Tibial artery (tissue), 4 donors: ENCODE results near the gene FAM110A.
A peak's percentile ranks its signal among the peaks of the same experiment; 100 is the strongest.

Experiments
- DNase-seq, 2 donors: peaks; one replicate each; pipeline ENCODE4 v3.0.0-alpha.2; 2019
- H3K27ac ChIP-seq, 2 donors: fragments of 200-600 bp; sonication (generic) in 1 of 2; 1 replicate in 1 of 2; 2 replicates in 1 of 2; pipeline ENCODE4 v1.5.1; 2018 to 2019; ENCODE audit warnings: mild to moderate bottlenecking in 1 of 2
- H3K27me3 ChIP-seq, 2 donors: fragments of 200-600 bp; sonication (generic) in 1 of 2; one replicate each; pipeline versions ENCODE4 v1.5.1 to v1.6.0; 2016 to 2019
- H3K36me3 ChIP-seq, 3 donors: fragments of 200-600 bp; sonication (generic) in 2 of 3; one replicate each; pipeline ENCODE4 v1.5.1; 2016 to 2019; ENCODE audit warnings: mild to moderate bottlenecking in 2 of 3
- H3K4me1 ChIP-seq, 4 donors: fragments of 200-600 bp; sonication (generic) in 2 of 4; 1 replicate in 3 of 4; 2 replicates in 1 of 4; pipeline ENCODE4 v1.5.1; 2016 to 2019
- H3K4me3 ChIP-seq, 2 donors: fragments of 200-600 bp; sonication (generic) in 1 of 2; 1 replicate in 1 of 2; 2 replicates in 1 of 2; pipeline ENCODE4 v1.5.1; 2018 to 2019; ENCODE audit warnings: mild to moderate bottlenecking in 2 of 2
- H3K9me3 ChIP-seq, 3 donors: fragments of 200-600 bp; sonication (generic) in 1 of 3; one replicate each; pipeline ENCODE4 v1.5.1; 2016 to 2019
- intact Hi-C: fragments of 100-400 bp; cut with DNase I; formaldehyde crosslinking; loops from one replicate; pipeline ENCODE4 v1.15.0; 2023; ENCODE audit warnings: low total_unique reads
- TF ChIP-seq, protein P1 (sequence below), 2 experiments: fragments of 200-600 bp in 1 of 2; fragments of 450-650 bp in 1 of 2; IDR thresholded peaks; one replicate each; pipeline ENCODE4 v1.5.1; 2017 to 2019; ENCODE audit warnings: antibody characterized with exemption in 2 of 2, mild to moderate bottlenecking in 1 of 2, moderate library complexity in 1 of 2

FAM110A gene

DNA sequence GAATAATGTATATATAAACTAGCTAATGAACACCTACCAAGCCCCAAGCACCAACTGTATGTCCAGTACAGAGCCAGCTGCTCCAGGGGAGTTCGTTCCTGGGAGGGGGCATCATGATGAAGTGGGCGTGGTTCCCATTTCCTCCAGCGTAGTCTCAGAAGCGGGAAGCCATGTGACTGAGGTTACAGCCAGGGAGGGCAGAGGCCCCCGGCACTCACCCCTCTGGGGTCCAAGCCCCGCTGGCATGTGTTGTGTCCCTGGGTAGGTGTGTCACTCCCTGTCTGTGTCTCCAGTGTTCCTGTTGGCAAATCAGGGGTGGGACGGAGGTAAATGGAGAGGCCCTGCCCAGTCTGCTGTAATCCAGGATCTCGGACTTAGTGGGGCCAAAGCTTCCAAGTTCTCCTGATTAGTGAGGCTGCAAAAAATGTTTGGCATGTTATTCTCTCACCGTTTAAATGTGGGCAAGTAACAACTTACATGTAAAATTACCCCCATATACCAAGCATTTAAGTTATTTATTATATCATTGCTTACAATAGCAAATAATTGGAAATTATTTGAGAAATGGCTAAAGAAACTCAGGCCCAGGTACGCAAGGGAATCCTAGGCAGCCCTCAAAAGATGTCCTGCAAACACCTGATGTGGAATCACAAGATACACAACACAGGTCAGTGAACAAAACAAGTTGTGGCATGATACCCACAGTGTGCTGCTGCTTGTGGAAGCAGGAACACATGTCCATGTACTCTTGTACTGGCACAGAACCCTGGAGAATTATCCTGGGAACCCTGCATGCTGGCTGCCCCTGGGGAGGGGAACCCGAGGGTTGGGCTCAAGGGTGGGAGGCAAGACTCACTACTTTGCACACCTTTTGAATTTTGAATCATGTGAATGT is 22.2 kb downstream of the FAM110A start:
- TF ChIP-seq, protein P1, sequence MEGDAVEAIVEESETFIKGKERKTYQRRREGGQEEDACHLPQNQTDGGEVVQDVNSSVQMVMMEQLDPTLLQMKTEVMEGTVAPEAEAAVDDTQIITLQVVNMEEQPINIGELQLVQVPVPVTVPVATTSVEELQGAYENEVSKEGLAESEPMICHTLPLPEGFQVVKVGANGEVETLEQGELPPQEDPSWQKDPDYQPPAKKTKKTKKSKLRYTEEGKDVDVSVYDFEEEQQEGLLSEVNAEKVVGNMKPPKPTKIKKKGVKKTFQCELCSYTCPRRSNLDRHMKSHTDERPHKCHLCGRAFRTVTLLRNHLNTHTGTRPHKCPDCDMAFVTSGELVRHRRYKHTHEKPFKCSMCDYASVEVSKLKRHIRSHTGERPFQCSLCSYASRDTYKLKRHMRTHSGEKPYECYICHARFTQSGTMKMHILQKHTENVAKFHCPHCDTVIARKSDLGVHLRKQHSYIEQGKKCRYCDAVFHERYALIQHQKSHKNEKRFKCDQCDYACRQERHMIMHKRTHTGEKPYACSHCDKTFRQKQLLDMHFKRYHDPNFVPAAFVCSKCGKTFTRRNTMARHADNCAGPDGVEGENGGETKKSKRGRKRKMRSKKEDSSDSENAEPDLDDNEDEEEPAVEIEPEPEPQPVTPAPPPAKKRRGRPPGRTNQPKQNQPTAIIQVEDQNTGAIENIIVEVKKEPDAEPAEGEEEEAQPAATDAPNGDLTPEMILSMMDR (IDR thresholded peaks at IDR 0.05) = no peak
- Histone ChIP-seq H3K9me3 (no peaks in the 10 kb centered on the region), H3K27me3 (no peaks in the 10 kb centered on the region), H3K4me1 (peaks cover 0 to 17% (median 6%) of the 10 kb centered on the region in 4 donors), H3K36me3 (no peaks in the 10 kb centered on the region), H3K27ac (peak overlapping the region in 1 of 2 donors; percentile 8), H3K4me3 (no peak overlapping the region)
- DNase-seq = no peak
- intact Hi-C loops = no loop called here

DNA sequence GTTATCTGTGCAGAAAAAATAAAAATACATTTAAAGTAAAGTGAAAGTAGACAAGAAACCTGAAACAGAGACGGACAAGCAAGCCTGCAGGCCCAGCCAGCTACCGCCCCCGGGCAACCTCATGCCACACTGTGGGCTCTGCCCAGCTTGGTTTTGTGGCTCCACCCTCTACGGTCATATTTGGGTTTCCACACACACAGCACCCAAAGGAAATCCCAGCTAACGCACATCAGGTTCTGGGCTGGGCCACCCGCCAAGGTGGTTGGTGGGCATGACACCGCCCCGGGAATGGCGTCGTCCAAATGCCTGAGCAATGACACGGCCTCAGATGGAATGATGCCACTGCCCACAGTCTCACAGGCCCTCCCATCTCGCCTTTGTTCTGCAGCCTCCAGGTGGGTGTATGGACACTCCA is 22.9 kb downstream of the FAM110A start:
- intact Hi-C loops = no loop called here
- Histone ChIP-seq H3K27me3 (no peaks in the 10 kb centered on the region), H3K4me1 (peaks cover 0 to 17% (median 6%) of the 10 kb centered on the region in 4 donors), H3K36me3 (no peaks in the 10 kb centered on the region), H3K27ac (peak overlapping the region in 1 of 2 donors; percentile 8), H3K9me3 (no peaks in the 10 kb centered on the region), H3K4me3 (no peak overlapping the region)
- DNase-seq = no peak
- TF ChIP-seq, protein P1 (IDR thresholded peaks at IDR 0.05) = no peak

DNA sequence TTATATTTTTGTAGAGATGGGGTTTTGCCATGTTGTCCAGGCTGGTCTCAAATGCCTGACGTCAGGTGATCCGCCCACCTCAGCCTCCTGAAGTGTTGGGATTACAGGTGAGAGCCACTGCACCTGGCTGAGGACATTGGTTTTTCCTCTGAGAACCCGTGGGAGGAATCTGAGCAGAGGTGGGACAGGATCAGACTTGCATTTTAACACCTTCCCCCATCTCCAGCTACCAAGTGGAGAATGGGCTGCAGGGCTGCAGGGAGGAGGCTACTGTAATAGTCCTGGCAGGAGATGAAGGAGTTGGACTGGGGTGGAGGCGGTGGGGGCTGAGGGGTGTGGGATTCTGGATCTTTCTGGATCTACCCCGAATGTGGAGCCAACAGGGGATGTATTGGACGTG is 24.5 kb downstream of the FAM110A start:
- H3K27ac ChIP-seq = no peak overlapping the region
- peaks cover 0 to 17% (median 6%) of the 10 kb centered on the region in 4 donors for H3K4me1 ChIP-seq
- no peaks in the 10 kb centered on the region for H3K9me3 ChIP-seq
- H3K36me3 ChIP-seq = no peaks in the 10 kb centered on the region
- DNase-seq = no peak
- intact Hi-C loops = no loop called here
- H3K27me3 ChIP-seq = no peaks in the 10 kb centered on the region
- no peak overlapping the region for H3K4me3 ChIP-seq
- TF ChIP-seq, protein P1 (IDR thresholded peaks at IDR 0.05) = no peak

DNA sequence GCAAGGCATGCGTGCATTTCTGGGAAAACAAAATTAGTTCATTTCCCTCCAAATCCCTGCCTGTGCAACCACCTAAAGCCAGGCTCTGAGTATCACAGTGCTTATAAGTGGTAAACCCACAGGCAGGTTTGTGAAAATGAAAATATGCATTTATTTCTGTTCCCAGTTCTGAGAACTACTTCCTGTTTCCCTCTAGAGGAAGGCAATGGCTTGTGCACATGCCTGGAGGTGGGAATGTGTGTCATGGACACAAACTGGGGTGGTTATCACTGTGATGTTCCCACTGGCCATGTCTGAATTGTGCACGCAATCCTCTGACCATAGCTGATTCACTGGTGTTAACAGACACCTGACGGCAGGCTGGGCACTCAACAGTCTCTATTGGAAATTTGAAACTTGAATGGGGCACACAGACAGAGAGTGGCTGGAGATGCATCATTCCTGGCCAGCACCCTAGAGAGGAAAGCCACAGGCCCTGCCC is 26.3 kb downstream of the FAM110A start:
- no peak for DNase-seq
- TF ChIP-seq, protein P1 (IDR thresholded peaks at IDR 0.05) = no peak
- intact Hi-C loops = no loop called here

DNA sequence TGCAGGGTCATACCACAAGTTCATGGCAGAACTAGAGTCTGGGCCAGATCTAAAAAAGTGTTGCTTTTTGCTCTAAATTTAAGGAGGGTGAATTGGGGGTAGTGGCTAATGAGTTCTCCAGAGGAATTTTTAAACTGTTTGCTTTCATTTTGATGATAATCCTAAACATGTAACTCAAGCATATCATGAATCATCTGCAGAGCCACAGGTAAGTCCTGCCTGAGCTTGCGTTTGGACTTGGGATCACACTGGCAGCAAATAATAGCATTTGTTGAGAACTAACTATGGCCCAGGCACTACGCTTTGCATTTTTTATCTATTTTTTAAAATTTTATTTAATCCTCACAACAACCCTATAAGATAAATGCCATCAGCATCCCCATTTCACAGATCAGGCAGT is 27.4 kb downstream of the FAM110A start:
- no peaks in the 10 kb centered on the region for H3K9me3 ChIP-seq
- TF ChIP-seq, protein P1 (IDR thresholded peaks at IDR 0.05) = no peak
- peaks cover 0 to 2% of the 10 kb centered on the region in 2 donors for H3K27me3 ChIP-seq
- H3K27ac ChIP-seq = no peak overlapping the region
- H3K4me1 ChIP-seq = peaks cover 0 to 8% (median 3%) of the 10 kb centered on the region in 4 donors
- intact Hi-C loops = no loop called here
- no peaks in the 10 kb centered on the region for H3K36me3 ChIP-seq
- no peak for DNase-seq
- no peak overlapping the region for H3K4me3 ChIP-seq

More for the DNA sequence above, 26.3 kb downstream of the FAM110A start:
- no peak overlapping the region for H3K4me3 ChIP-seq
- H3K27ac ChIP-seq = no peak overlapping the region
- H3K9me3 ChIP-seq = no peaks in the 10 kb centered on the region
- no peaks in the 10 kb centered on the region for H3K36me3 ChIP-seq
- peaks cover 0 to 17% (median 6%) of the 10 kb centered on the region in 4 donors for H3K4me1 ChIP-seq
- no peaks in the 10 kb centered on the region for H3K27me3 ChIP-seq
